Measurements from ENCODE around the gene OR5K2. TPM values are rescaled to one million over a fixed set of nuclear protein-coding genes. Genes with fewer than 3 reads are reported as not detected.
A peak's percentile ranks its signal among the peaks of the same experiment; 100 is the strongest.

OR5K2 gene
- polyA plus RNA-seq, 1 of the 3 experiments (the other 2 are of a cell fraction): not detected

- WGBS (ENCODE audit: low lambda C conversion rate): under 1% methylated on average over 30 of the region's 63 CpGs
- Histone ChIP-seq H2AFZ (ENCODE audit: low read depth) (peak within 1 kb of the TSS; percentile 88), H3K4me2 (peak within 1 kb of the TSS; percentile 75), H3K9me3 (no peaks in the 10 kb centered on the region), H3K27ac (ENCODE audit: low read depth in 2 of 2, low read length in 1 of 2) (peak within 1 kb of the TSS; percentile 79 to 90), H3K9me2 (no peaks in the 10 kb centered on the region), H3K79me2 (ENCODE audit: insufficient read depth) (peaks cover 40% of the 10 kb centered on the region), H3K36me3 (replicated peaks in 1 of 2; ENCODE audit: control insufficient read depth in 1 of 2, insufficient read depth in 2 of 2, low read length in 1 of 2) (peaks cover 31 to 33% of the 10 kb centered on the region in 2 experiments), H3F3A (replicated peaks; ENCODE audit: insufficient read depth) (peaks cover 8% of the 10 kb centered on the region), H3K27me3 (ENCODE audit: insufficient read depth) (no peaks in the 10 kb centered on the region), H3K4me1 (ENCODE audit: control insufficient read depth in 1 of 2, insufficient read depth in 2 of 2, low read depth in 1 of 2, low read length in 1 of 2) (peaks cover 0 to 7% of the 10 kb centered on the region in 2 experiments; a peak in 2 of 4 replicates), H4K20me1 (ENCODE audit: insufficient read depth) (no peaks in the 10 kb centered on the region; the same call in 1 of the 2 replicates), H3K4me3 (ENCODE audit: low read depth in 2 of 2, low read length in 1 of 2) (peak within 1 kb of the TSS; percentile 84), H3K9ac (peak within 1 kb of the TSS; percentile 80)
- TF ChIP-seq TEAD4 (IDR thresholded peaks at IDR 0.05; ENCODE audit: borderline replicate concordance, insufficient read depth): no peak; the same call in 1 of the 2 replicates
- TF ChIP-seq POLR2AphosphoS5 (IDR thresholded peaks at IDR 0.05; ENCODE audit: low read depth, low read length): peak; percentile 86
- peak; percentile 34; the same call in 1 of the 2 replicates for TF ChIP-seq TCF12 (IDR thresholded peaks at IDR 0.05)
- TF ChIP-seq, protein P1, sequence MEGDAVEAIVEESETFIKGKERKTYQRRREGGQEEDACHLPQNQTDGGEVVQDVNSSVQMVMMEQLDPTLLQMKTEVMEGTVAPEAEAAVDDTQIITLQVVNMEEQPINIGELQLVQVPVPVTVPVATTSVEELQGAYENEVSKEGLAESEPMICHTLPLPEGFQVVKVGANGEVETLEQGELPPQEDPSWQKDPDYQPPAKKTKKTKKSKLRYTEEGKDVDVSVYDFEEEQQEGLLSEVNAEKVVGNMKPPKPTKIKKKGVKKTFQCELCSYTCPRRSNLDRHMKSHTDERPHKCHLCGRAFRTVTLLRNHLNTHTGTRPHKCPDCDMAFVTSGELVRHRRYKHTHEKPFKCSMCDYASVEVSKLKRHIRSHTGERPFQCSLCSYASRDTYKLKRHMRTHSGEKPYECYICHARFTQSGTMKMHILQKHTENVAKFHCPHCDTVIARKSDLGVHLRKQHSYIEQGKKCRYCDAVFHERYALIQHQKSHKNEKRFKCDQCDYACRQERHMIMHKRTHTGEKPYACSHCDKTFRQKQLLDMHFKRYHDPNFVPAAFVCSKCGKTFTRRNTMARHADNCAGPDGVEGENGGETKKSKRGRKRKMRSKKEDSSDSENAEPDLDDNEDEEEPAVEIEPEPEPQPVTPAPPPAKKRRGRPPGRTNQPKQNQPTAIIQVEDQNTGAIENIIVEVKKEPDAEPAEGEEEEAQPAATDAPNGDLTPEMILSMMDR (IDR thresholded peaks at IDR 0.05): no peak
- peak; percentile 49 for TF ChIP-seq NRF1 (IDR thresholded peaks at IDR 0.05; ENCODE audit: low read depth, low read length)
- TF ChIP-seq ELF1 (IDR thresholded peaks at IDR 0.05): peak; percentile 65
- TF ChIP-seq CHD2 (IDR thresholded peaks at IDR 0.05; ENCODE audit: low read length, partially characterized antibody): peak; percentile 93
- no peak for TF ChIP-seq SMC3 (IDR thresholded peaks at IDR 0.05; ENCODE audit: low read depth, low read length)
- TF ChIP-seq SIN3A (IDR thresholded peaks at IDR 0.05; ENCODE audit: borderline replicate concordance, low read depth, low read length): peak; percentile 14; the same call in 1 of the 2 replicates
- peak; percentile 55; the same call in 1 of the 2 replicates for TF ChIP-seq MXI1 (IDR thresholded peaks at IDR 0.05; ENCODE audit: low read depth, low read length)
- TF ChIP-seq GABPA (IDR thresholded peaks at IDR 0.05; ENCODE audit: low read depth): peak; percentile 70
- ChIA-PET POLR2A (interaction anchor here (0.7 to 1.2 kb wide), 3 partner anchors 10 to 71 kb away, joined by 3 to 10 read pairs (median 4); partner anchors contain the start of gene CPOX), CTCF (interaction anchor here (1.6 kb wide), 1 partner anchor 79 kb away, joined by 5 read pairs; no protein-coding TSS in a partner anchor)
- DNase-seq: peak; percentile 98
Observed at GRCh38 chr3:98522544-98523281, 25.2 kb downstream of the OR5K2 start, which contains the start of gene CLDND1. Gene CLDND1 (minus strand): TSS chr3:98522902. CDS start chr3:98521424, 1,478 bp downstream.

- H3F3A ChIP-seq (replicated peaks; ENCODE audit: insufficient read depth): no peaks in the 10 kb centered on the region
- peak overlapping the region; percentile 16; the same call in 1 of the 2 replicates for H2AFZ ChIP-seq (ENCODE audit: low read depth)
- H3K36me3 ChIP-seq (replicated peaks in 1 of 2; ENCODE audit: control insufficient read depth in 1 of 2, insufficient read depth in 2 of 2, low read length in 1 of 2): peaks cover 7% of the 10 kb centered on the region in 2 experiments
- H3K4me3 ChIP-seq (ENCODE audit: low read depth in 2 of 2, low read length in 1 of 2): no peak overlapping the region
- H3K4me1 ChIP-seq (ENCODE audit: control insufficient read depth in 1 of 2, insufficient read depth in 2 of 2, low read depth in 1 of 2, low read length in 1 of 2): peaks cover 0 to 7% of the 10 kb centered on the region in 2 experiments; a peak in 2 of 4 replicates
- H3K9me3 ChIP-seq: no peaks in the 10 kb centered on the region
- H3K4me2 ChIP-seq: no peak overlapping the region
- H3K27ac ChIP-seq (ENCODE audit: low read depth in 2 of 2, low read length in 1 of 2): no peak overlapping the region
- peaks cover 7% of the 10 kb centered on the region; the same call in 1 of the 2 replicates for H3K27me3 ChIP-seq (ENCODE audit: insufficient read depth)
- no peak for DNase-seq
- ChIA-PET CTCF (interaction anchor here (1.2 kb wide), 1 partner anchor 71 kb away, joined by 3 read pairs; no protein-coding TSS in a partner anchor), POLR2A (no interaction called here)
- peaks cover 20% of the 10 kb centered on the region for H3K79me2 ChIP-seq (ENCODE audit: insufficient read depth)
- H3K9me2 ChIP-seq: no peaks in the 10 kb centered on the region
- no peak for TF ChIP-seq MEF2A (IDR thresholded peaks at IDR 0.05; ENCODE audit: borderline replicate concordance, low read depth)
- TF ChIP-seq TAF1 (IDR thresholded peaks at IDR 0.05; ENCODE audit: borderline replicate concordance, low read depth, low read length): no peak
- no peak for TF ChIP-seq NFIC (IDR thresholded peaks at IDR 0.05; ENCODE audit: borderline replicate concordance)
- no peak for TF ChIP-seq FOXM1 (IDR thresholded peaks at IDR 0.05; ENCODE audit: low read depth)
- TF ChIP-seq SIN3A (IDR thresholded peaks at IDR 0.05; ENCODE audit: borderline replicate concordance, low read depth, low read length): no peak
- no peak for TF ChIP-seq GABPA (IDR thresholded peaks at IDR 0.05; ENCODE audit: low read depth)
- no peak for TF ChIP-seq TCF12 (IDR thresholded peaks at IDR 0.05)
- no peaks in the 10 kb centered on the region for H4K20me1 ChIP-seq (ENCODE audit: insufficient read depth)
- WGBS (ENCODE audit: low lambda C conversion rate): 68% methylated on average over 6 of the region's 6 CpGs
- no peak overlapping the region for H3K9ac ChIP-seq
Observed at GRCh38 chr3:98525494-98525893, 28.0 kb downstream of the OR5K2 start.

All from SK-N-SH (cell line).